Vein endothelial cell (primary cell): ENCODE results near the gene DEGS1. TPM values are rescaled to one million over a fixed set of nuclear protein-coding genes. Genes with fewer than 3 reads are reported as not detected.

Experiments used
- small RNA-seq: library from RNA; depleted of rRNA; stranded (forward); fragments of <200 nt; gene quantifications from one replicate; pipeline ENCODE3, GENCODE V24; 2012
- total RNA-seq: library from RNA; depleted of rRNA; stranded (reverse); fragments of >200 nt; gene quantifications from 2 replicates; pipeline ENCODE4 v1.2.3, GENCODE V29; 2012

The DEGS1 gene
- 83.9 and 111 TPM in 2 replicates for total RNA-seq

GRCh38 chr1:224182866-224183590, at the start of gene DEGS1:
Gene DEGS1, plus strand, starts transcription at chr1:224183240. Its CDS starts 97 bp downstream, at chr1:224183337.

Small RNA genes within 50 kb of the gene (small RNA-seq; reads per million reads assigned to genes)
- gene AC092809.3 (not detected), gene RF00139 (0.11 reads per million)

Other genes starting within 250 kb of the DEGS1 start
- gene FBXO28, start 69.1 kb upstream of the DEGS1 start, total RNA-seq = 57.5 and 62.9 TPM in 2 replicates
- gene NVL, start 146.9 kb downstream of the DEGS1 start, total RNA-seq = 18.9 and 26.8 TPM in 2 replicates
- 66.6 and 78.0 TPM in 2 replicates for gene CNIH4, start 173.6 kb downstream of the DEGS1 start, total RNA-seq